ENCODE data around the gene KIF5C.

The KIF5C gene

GRCh38 chr2:148887350-148888002, 12.4 kb downstream of the KIF5C start:
- no peak for DNase-seq (ENCODE audit: low read depth in 2 of 2)

DNA sequence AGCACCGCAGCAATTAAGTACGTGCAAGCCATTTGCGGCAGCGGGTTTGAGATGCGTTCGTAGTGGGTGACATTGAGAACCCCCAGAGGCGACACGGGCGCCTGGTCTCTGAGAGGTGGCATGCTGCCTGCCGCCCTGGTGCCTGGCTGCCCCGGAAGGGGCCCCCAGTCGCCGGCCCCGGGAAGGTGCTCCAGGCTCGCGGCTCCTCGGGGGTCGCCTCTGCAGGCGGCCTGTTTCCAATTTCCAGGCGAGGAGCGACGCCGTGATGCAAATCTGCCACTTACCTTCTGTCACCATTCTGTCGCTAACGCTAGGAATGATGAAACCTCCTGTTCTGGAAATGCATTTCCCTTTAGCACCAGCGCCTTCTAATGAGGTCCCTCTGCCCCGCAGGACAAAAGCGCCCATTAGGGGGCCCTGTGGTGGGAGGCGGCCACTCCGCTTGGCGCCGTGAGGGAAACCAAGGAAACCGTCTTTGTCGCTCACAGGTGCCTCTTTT, 13.0 kb downstream of the KIF5C start:
- DNase-seq (ENCODE audit: low read depth in 2 of 2) = no peak

DNA sequence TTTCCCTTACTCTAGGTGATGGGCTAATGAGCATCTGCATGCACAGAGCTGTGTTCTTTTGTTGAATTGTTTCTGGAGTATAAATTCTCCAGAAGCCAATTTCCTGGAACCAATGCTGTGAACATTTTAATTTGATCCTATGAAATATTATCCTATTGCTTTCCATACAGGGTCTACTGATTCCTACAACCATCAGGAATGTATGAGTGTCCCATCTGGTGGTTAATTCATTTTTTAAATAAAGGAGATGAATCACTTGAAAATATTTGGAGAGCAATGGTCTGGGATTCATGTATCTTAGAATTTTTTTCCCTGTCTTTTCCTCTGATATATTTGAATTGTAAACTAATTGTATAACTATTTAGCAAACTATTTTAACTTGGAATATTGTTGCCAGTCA, 14.0 kb downstream of the KIF5C start:
- DNase-seq (ENCODE audit: low read depth in 2 of 2) = no peak

DNA sequence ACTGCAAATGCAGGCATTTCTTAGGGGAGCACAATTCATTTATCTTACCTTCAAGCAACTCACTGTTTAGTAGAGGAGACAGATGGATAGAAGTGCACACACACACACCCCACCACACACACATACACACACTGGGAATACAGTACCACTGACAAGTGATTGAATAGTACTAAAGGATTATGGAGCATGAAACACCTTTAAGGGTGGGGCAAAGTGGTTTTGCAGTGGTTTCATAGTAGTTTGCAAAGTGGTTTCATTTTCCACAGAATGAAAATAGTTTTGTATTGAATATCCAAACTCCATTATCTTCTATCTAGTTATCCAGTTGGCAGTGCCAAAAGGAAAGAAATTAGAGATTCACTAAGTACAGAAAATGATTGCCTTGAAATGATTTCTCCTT, 18.9 kb downstream of the KIF5C start:
- DNase-seq (ENCODE audit: low read depth in 2 of 2) = no peak

GRCh38 chr2:148896136-148896535, 21.1 kb downstream of the KIF5C start:
- DNase-seq (ENCODE audit: low read depth in 2 of 2) = no peak

GRCh38 chr2:148899638-148900318, 24.8 kb downstream of the KIF5C start:
- no peak for DNase-seq (ENCODE audit: low read depth in 2 of 2)

GRCh38 chr2:148900350-148900837, 25.4 kb downstream of the KIF5C start:
- no peak for DNase-seq (ENCODE audit: low read depth in 2 of 2)

- no peak for DNase-seq (ENCODE audit: low read depth in 2 of 2)
These were observed 26.1 kb downstream of the KIF5C start for GRCh38 chr2:148901142-148901541.

DNA sequence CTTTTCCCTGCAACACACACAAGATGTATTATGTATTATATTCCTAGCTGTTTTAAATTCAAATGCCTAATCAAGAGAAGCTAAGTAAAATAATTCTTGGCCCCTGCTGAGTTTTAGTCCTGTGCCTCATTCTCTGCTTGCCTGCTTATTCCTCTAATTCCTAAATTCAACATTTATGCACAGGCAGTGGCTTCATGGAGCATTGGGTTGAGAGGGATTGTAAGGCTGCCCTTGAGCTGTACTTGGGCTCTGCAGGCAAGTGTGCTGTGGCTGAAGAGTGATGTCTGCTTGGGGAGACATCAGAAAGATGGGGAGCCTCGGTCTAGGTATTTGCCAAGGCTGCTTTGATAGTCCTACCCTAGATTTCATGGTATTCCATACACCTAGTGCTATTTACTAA, 27.8 kb downstream of the KIF5C start:
- DNase-seq (ENCODE audit: low read depth in 2 of 2) = no peak

DNA sequence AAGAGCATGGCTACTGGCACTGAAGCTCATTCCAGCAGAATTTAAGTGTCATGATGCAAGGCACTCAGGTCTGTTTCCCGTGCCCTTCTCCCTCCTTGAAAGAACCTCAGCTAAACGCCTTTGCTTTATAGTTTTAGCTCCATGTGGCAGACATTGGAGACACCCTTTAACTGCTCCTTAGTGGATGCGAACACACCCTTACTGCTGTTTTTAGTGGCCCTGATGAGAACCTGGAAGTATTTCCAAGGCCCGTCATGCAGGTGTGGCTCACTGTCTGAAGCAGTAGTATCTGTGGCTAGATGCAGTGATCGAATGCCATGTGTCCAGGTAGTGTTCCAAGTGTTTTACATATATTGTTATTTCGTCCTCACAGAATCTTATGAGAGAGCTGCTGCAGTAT, 28.3 kb downstream of the KIF5C start:
- no peak for DNase-seq (ENCODE audit: low read depth in 2 of 2)

GRCh38 chr2:148903979-148904378, 29.0 kb downstream of the KIF5C start:
- no peak for DNase-seq (ENCODE audit: low read depth in 2 of 2)

GRCh38 chr2:148906124-148906523, 31.1 kb downstream of the KIF5C start:
- DNase-seq (ENCODE audit: low read depth in 2 of 2) = no peak

- no peak for DNase-seq (ENCODE audit: low read depth in 2 of 2)
These were observed 32.2 kb downstream of the KIF5C start for GRCh38 chr2:148907085-148907785.

GRCh38 chr2:148909114-148909513, 34.1 kb downstream of the KIF5C start:
- no peak for DNase-seq (ENCODE audit: low read depth in 2 of 2)

- no peak for DNase-seq (ENCODE audit: low read depth in 2 of 2)
These were observed 38.0 kb downstream of the KIF5C start for GRCh38 chr2:148913061-148913460.

GRCh38 chr2:148913492-148913891, 38.5 kb downstream of the KIF5C start:
- no peak for DNase-seq (ENCODE audit: low read depth in 2 of 2)

DNA sequence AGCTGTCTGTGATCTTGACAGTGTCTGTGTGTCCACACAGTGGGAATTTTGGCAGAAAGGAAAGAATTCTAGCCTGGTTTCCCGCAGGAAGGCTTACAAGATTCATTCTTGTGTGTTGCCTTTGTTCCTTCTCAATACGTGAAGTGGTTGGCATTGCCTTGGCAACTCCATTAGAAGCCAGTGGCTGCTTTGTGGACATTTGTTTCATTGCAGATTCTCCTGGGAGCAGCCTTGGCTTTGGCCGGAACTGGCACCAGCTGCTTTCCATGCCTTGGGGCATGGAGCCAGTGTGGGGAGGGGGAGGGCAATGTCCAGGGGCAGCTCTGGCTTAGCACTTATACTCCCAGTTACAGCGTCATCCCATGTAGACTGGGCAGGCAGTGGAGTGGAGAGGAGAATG, 39.4 kb downstream of the KIF5C start:
- DNase-seq (ENCODE audit: low read depth in 2 of 2) = no peak

- no peak for DNase-seq (ENCODE audit: low read depth in 2 of 2)
These were observed 42.4 kb downstream of the KIF5C start for GRCh38 chr2:148917431-148917830.

GRCh38 chr2:148918554-148918953, 43.5 kb downstream of the KIF5C start:
- DNase-seq (ENCODE audit: low read depth in 2 of 2) = no peak

GRCh38 chr2:148920559-148920958, 45.5 kb downstream of the KIF5C start:
- no peak for DNase-seq (ENCODE audit: low read depth in 2 of 2)

DNA sequence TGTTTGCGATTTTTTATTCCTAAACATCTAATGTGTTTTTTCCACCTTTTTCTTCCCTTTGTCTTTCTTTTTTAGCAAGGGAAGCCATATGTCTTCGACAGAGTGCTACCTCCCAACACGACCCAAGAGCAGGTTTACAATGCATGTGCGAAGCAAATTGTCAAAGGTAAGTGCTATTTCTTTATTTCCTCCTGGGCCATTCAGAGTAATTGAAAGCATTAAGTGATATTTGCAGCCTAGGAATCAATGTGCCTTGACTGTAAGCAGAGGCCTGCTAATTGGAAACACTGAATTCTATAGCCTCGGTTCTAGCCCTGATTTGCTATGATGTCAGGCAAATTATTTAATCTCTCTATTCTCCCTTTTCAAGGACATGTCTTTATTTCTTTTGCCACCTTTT, 47.0 kb downstream of the KIF5C start:
- DNase-seq (ENCODE audit: low read depth in 2 of 2) = no peak

DNA sequence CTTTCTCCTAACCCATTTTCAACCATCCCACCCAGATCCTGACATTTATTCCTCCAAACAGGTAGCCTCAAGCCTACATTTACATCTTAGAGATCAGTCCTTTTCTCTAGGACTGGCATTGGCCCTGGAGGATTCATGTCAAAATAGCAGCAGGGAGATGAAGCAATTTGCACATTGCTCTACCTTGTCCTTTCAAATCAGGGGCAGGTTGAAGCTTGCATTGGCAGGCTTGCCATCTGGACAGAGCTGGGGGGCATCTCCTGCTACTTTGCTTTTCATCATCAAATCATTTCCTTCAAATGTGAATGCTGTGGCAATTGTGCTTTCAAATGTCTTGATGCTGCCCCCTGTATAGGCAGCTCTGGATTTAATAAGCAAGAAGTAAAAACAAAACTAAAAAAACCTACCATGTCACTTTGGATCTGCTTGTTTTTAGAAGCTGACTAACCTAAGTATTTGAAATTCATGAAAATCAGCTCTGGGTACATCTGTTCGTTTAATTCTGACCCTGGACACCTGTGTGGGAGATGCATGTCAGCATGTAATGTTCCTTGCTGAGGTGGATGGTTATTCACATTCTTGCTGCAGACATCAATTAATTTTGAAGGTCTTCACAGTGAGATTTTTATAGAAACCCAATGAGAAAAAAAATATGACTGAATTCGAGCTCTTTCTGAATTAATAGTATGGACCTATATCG, 47.9 kb downstream of the KIF5C start:
- DNase-seq (ENCODE audit: low read depth in 2 of 2) = no peak
